A549 (cell line): ENCODE results near the gene THRAP3. TPM values are rescaled to one million over a fixed set of nuclear protein-coding genes. Genes with fewer than 3 reads are reported as not detected.
A peak's percentile ranks its signal among the peaks of the same experiment; 100 is the strongest.
"Not testable (repeated sequence)": the region's sequence is repeated elsewhere in the genome, so short reads cannot be mapped to it uniquely, and the experiment has no call there.

Source experiments
- ATAC-seq, 2 experiments: fragments of 200-7000 bp in 1 of 2; fragments of >200 bp in 1 of 2; cut with Nextera tagmentation in 1 of 2; cut with Tn5 transposase in 1 of 2; 3 replicates each; pipeline versions ENCODE4 v1.8.0 to v1.9.1; 2018 to 2020; ENCODE audit warnings: mild to moderate bottlenecking in 1 of 2, moderate library complexity in 1 of 2
- CTCF ChIA-PET: fragments of 300-600 bp; sonication (Branson Sonifier 250); formaldehyde crosslinking; extraction: SDS; loops from one replicate; lab custom pipeline; 2021; ENCODE audit warnings: antibody characterized with exemption, inconsistent platforms; lab: Yijun Ruan, JAX
- POLR2A ChIA-PET: fragments of 350-600 bp; formaldehyde crosslinking; extraction: SDS; loops from one replicate; lab custom pipeline; 2021; ENCODE audit warnings: antibody characterized with exemption, inconsistent platforms; lab: Yijun Ruan, JAX
- DNase-seq, 2 experiments: peaks; one replicate each; pipeline versions ENCODE4 v3.0.0 to v3.0.0-alpha.2; 2011 to 2016; ENCODE audit warnings: low read depth in 1 of 2, low spot score in 1 of 2
- FAIRE-seq: peaks from 2 replicates; lab custom pipeline; 2011; peaks lifted over from hg19 to GRCh38; lab: Jason Lieb, UNC
- H3K27ac ChIP-seq, 2 experiments: fragments of >200 bp; sonication (Bioruptor Twin); formaldehyde crosslinking; 3 replicates each; pipeline ENCODE4 v1.5.1; 2016 to 2017
- H3K4me1 ChIP-seq: fragments of >200 bp; sonication (Bioruptor Twin); formaldehyde crosslinking; 3 replicates; pipeline ENCODE4 v1.6.1; 2016
- H3K4me2 ChIP-seq: fragments of >200 bp; sonication (Bioruptor Twin); formaldehyde crosslinking; 3 replicates; pipeline ENCODE4 v1.6.1; 2016
- H3K4me3 ChIP-seq: fragments of >200 bp; sonication (Bioruptor Twin); formaldehyde crosslinking; 3 replicates; pipeline ENCODE4 v1.5.1; 2016
- H3K9me3 ChIP-seq: fragments of >200 bp; sonication (Bioruptor Twin); formaldehyde crosslinking; 3 replicates; pipeline ENCODE4 v1.6.1; 2016
- ATOH8 ChIP-seq: fragments of 250-450 bp; sonication (Bioruptor Pico); IDR thresholded peaks from 2 replicates; pipeline ENCODE4 v1.5.0; 2020; ENCODE audit warnings: low read depth, mild to moderate bottlenecking, moderate library complexity
- BCL3 ChIP-seq: fragments of >200 bp; sonication (Bioruptor Twin); formaldehyde crosslinking; IDR thresholded peaks from 3 replicates; pipeline ENCODE4 v1.6.1; 2016
- BHLHE40 ChIP-seq: IDR thresholded peaks from 2 replicates; pipeline ENCODE4 v1.6.1; 2012; ENCODE audit warnings: low read depth, low read length, inconsistent platforms
- ELK1 ChIP-seq: fragments of 150-350 bp; IDR thresholded peaks from 2 replicates; pipeline ENCODE4 v1.6.1; 2014; ENCODE audit warnings: low read depth, mild to moderate bottlenecking, low read length
- EP300 ChIP-seq, 2 experiments: fragments of >200 bp; sonication (Bioruptor Twin); formaldehyde crosslinking; IDR thresholded peaks; 2 replicates in 1 of 2; 3 replicates in 1 of 2; pipeline ENCODE4 v1.6.1; 2016 to 2017
- FOSL2 ChIP-seq, 2 experiments: fragments of 450-650 bp in 1 of 2; fragments of >200 bp in 1 of 2; sonication (Bioruptor Twin) in 1 of 2; formaldehyde crosslinking; IDR thresholded peaks; 2 replicates each; pipeline versions ENCODE4 v1.5.0 to v1.6.1; 2016 to 2020; ENCODE audit warnings: mild to moderate bottlenecking in 1 of 2, moderate library complexity in 1 of 2
- FOXS1 ChIP-seq: fragments of 250-450 bp; sonication (Bioruptor Pico); IDR thresholded peaks from 2 replicates; pipeline ENCODE4 v1.5.0; 2020; ENCODE audit warnings: mild to moderate bottlenecking, moderate library complexity
- HEYL ChIP-seq: fragments of 250-450 bp; sonication (Bioruptor Pico); IDR thresholded peaks from 2 replicates; pipeline ENCODE4 v1.8.0; 2021; ENCODE audit warnings: mild to moderate bottlenecking, moderate library complexity
- HMGXB4 ChIP-seq: fragments of 250-450 bp; sonication (Bioruptor Pico); IDR thresholded peaks from 2 replicates; pipeline ENCODE4 v1.5.0; 2021; ENCODE audit warnings: mild to moderate bottlenecking, moderate library complexity, borderline replicate concordance
- JUN ChIP-seq, 2 experiments: fragments of >200 bp; sonication (Bioruptor Twin); formaldehyde crosslinking; IDR thresholded peaks; 2 replicates in 1 of 2; 3 replicates in 1 of 2; pipeline ENCODE4 v1.6.1; 2016 to 2017
- JUNB ChIP-seq: fragments of >200 bp; sonication (Bioruptor Twin); formaldehyde crosslinking; IDR thresholded peaks from 2 replicates; pipeline ENCODE4 v1.6.1; 2016
- KDM5A ChIP-seq: fragments of 200-600 bp; sonication (generic); IDR thresholded peaks from 2 replicates; pipeline ENCODE4 v1.6.1; 2016; ENCODE audit warnings: antibody characterized with exemption, mild to moderate bottlenecking
- MAX ChIP-seq: IDR thresholded peaks from 2 replicates; pipeline ENCODE4 v1.6.1; 2012
- MYC ChIP-seq: IDR thresholded peaks from 2 replicates; pipeline ENCODE4 v1.6.1; 2012; ENCODE audit warnings: mild to moderate bottlenecking, inconsistent platforms, low read length, improper control_type of control experiment, borderline replicate concordance
- NFE2L2 ChIP-seq: fragments of 150-350 bp; conservative IDR thresholded peaks from 2 replicates; pipeline ENCODE4 v1.6.1; 2014; ENCODE audit warnings: low read length
- PHF8 ChIP-seq: fragments of 200-600 bp; sonication (generic); IDR thresholded peaks from 2 replicates; pipeline ENCODE4 v1.6.1; 2016; ENCODE audit warnings: low read depth, mild to moderate bottlenecking, antibody characterized with exemption, moderate library complexity, borderline replicate concordance
- POLR2A ChIP-seq: IDR thresholded peaks from 2 replicates; pipeline ENCODE4 v1.6.1; 2012; ENCODE audit warnings: mild to moderate bottlenecking, low read length
- RCOR1 ChIP-seq: fragments of 150-350 bp; IDR thresholded peaks from 2 replicates; pipeline ENCODE4 v1.6.1; 2014; ENCODE audit warnings: antibody characterized with exemption, low read length, low read depth
- RFX5 ChIP-seq: fragments of 450-650 bp; IDR thresholded peaks from 2 replicates; pipeline ENCODE4 v1.7.1; 2014; ENCODE audit warnings: antibody characterized with exemption, mild to moderate bottlenecking, moderate library complexity
- SREBF2 ChIP-seq: fragments of 450-650 bp; IDR thresholded peaks from 2 replicates; pipeline ENCODE4 v1.6.1; 2014; ENCODE audit warnings: mild to moderate bottlenecking, moderate library complexity
- USF2 ChIP-seq: fragments of 450-650 bp; IDR thresholded peaks from 2 replicates; pipeline ENCODE4 v1.6.1; 2014; ENCODE audit warnings: antibody characterized with exemption
- WGBS: methylation state at CpG from one replicate; pipeline ENCODE4 v1.1.6; 2017; ENCODE audit errors: missing lambda C conversion rate; 5-methylcytosine and 5-hydroxymethylcytosine counted together
- polyA plus RNA-seq, 4 experiments: library from polyadenylated mRNA; depleted of rRNA in 3 of 4; stranded (reverse); fragments of >200 nt; fragmentation: RNase III in 1 of 4; extraction: RNeasy Plus Mini Kit Qiagen cat#74134 plus additional on column Dnase treatment in 1 of 4; gene quantifications; 2 replicates in 3 of 4; 3 replicates in 1 of 4; pipeline ENCODE4 v1.2.3, GENCODE V29; 2011 to 2017

THRAP3 gene
- polyA plus RNA-seq, 2 of the 4 experiments (the other 2 are of a cell fraction), result 60.0 to 60.7 TPM

- FAIRE-seq (no peak), ATAC-seq (peak; percentile 48 to 58), DNase-seq (peak; percentile 33 to 56)
- Histone ChIP-seq H3K27ac (peak overlapping the region; percentile 80 to 91), H3K4me3 (peak overlapping the region; percentile 55), H3K4me2 (peak overlapping the region; percentile 87), H3K9me3 (no peaks in the 10 kb centered on the region), H3K4me1 (peaks cover 19% of the 10 kb centered on the region)
- ChIA-PET POLR2A (interaction anchor here (0.5 to 3.1 kb wide), 9 partner anchors 14 to 241 kb away, joined by 3 to 23 read pairs (median 4); partner anchors contain the start of genes MRPS15 and TRAPPC3), CTCF (interaction anchor here (0.6 to 2.4 kb wide), 10 partner anchors 12 to 76 kb away, joined by 3 to 11 read pairs (median 4); partner anchors contain the start of genes MAP7D1 and TRAPPC3)
- 4% methylated on average over 16 of the region's 16 CpGs for WGBS
- TF ChIP-seq BCL3 (0 out of 3 replicates have a peak, but pooled peaks have one; percentile 4), KDM5A (no peak)
These were observed 755 bp upstream of the THRAP3 start for GRCh38 chr1:36223381-36223995.

GRCh38 chr1:36224537-36225282 is 467 bp downstream of the THRAP3 start:
- peak; percentile 85 to 92 for DNase-seq
- Histone ChIP-seq H3K4me2 (peak overlapping the region; percentile 93), H3K4me1 (peaks cover 19% of the 10 kb centered on the region), H3K27ac (peak overlapping the region; percentile 93 to 98), H3K4me3 (peak overlapping the region; percentile 65), H3K9me3 (no peaks in the 10 kb centered on the region)
- ChIA-PET CTCF (interaction anchor here (0.9 to 2.4 kb wide), 11 partner anchors 12 to 75 kb away, joined by 3 to 11 read pairs (median 4); partner anchors contain the start of genes MAP7D1 and TRAPPC3), POLR2A (interaction anchor here (0.6 to 3.1 kb wide), 15 partner anchors 13 to 445 kb away, joined by 3 to 23 read pairs (median 3); partner anchors contain the start of genes MRPS15, SH3D21 and TRAPPC3)
- TF ChIP-seq MYC (peak; percentile 83), HMGXB4 (CRISPR knock-in tag) (0 out of 2 replicates have a peak, but pooled peaks have one; percentile 34), PHF8 (peak; percentile 78; the same call in 1 of the 2 replicates), NFE2L2 (no peak), ATOH8 (CRISPR knock-in tag) (no peak), JUN (IDR thresholded peaks at IDR 0.05) (0 out of 5 replicates have a peak, but pooled peaks of 1 of the 2 experiments have one; percentile 38), MAX (peak; percentile 56)
- 1% methylated on average over 24 of the region's 29 CpGs for WGBS
- no peak for FAIRE-seq
- peak; percentile 88 to 91 for ATAC-seq

GRCh38 chr1:36225283-36225899 is 1.1 kb downstream of the THRAP3 start:
- POLR2A ChIA-PET, result interaction anchor here (0.6 to 3.1 kb wide), 7 partner anchors 12 to 81 kb away, joined by 3 to 23 read pairs (median 4); partner anchors contain the start of genes SH3D21 and TRAPPC3
- ATAC-seq, result no peak

GRCh38 chr1:36230279-36230678 is 6.0 kb downstream of the THRAP3 start:
- WGBS, result 94% methylated on average over 9 of the region's 12 CpGs
- H3K4me1 ChIP-seq, result peaks cover 18% of the 10 kb centered on the region; the same call in 2 of the 3 replicates
- CTCF ChIA-PET, result not testable (repeated sequence)

More at GRCh38 chr1:36225283-36225899, 1.1 kb downstream of the THRAP3 start:
- TF ChIP-seq RCOR1 (no peak), EP300 (IDR thresholded peaks at IDR 0.05) (no peak), HEYL (CRISPR knock-in tag) (no peak), FOSL2 (IDR thresholded peaks at IDR 0.05) (no peak), FOSL2 (CRISPR knock-in tag; IDR thresholded peaks at IDR 0.05) (no peak), POLR2A (no peak), BHLHE40 (no peak), JUNB (no peak), SREBF2 (no peak), RFX5 (no peak), FOXS1 (no peak), ELK1 (no peak), USF2 (no peak)
- Histone ChIP-seq H3K9me3 (no peaks in the 10 kb centered on the region), H3K4me3 (peak overlapping the region; percentile 65), H3K4me1 (peaks cover 19% of the 10 kb centered on the region), H3K27ac (peak overlapping the region; percentile 93 to 98), H3K4me2 (peak overlapping the region; percentile 93)
- 23% methylated on average over 10 of the region's 10 CpGs for WGBS
- DNase-seq (no peak), FAIRE-seq (no peak)
- CTCF ChIA-PET, result interaction anchor here (0.7 to 2.4 kb wide), 6 partner anchors 11 to 76 kb away, joined by 3 to 11 read pairs (median 6); partner anchors contain the start of gene TRAPPC3

More at GRCh38 chr1:36230279-36230678, 6.0 kb downstream of the THRAP3 start:
- DNase-seq, H3K27ac ChIP-seq, ATAC-seq, H3K9me3 ChIP-seq, POLR2A ChIA-PET, H3K4me2 ChIP-seq, H3K4me3 ChIP-seq, FAIRE-seq: not testable (repeated sequence)
